Suprapubic skin (tissue), 4 donors: Measurements from ENCODE around the gene NR1H4. TPM values are rescaled to one million over a fixed set of nuclear protein-coding genes. Genes with fewer than 3 reads are reported as not detected.

Experiments
- DNase-seq, 2 donors: peaks; one replicate each; pipeline ENCODE4 v3.0.0-alpha.2; 2019; ENCODE audit warnings: low spot score in 2 of 2
- H3K27ac ChIP-seq: fragments of 200-600 bp; sonication (generic); one replicate; pipeline ENCODE4 v1.5.1; 2019
- H3K27me3 ChIP-seq: fragments of 200-600 bp; sonication (generic); one replicate; pipeline ENCODE4 v1.5.1; 2019
- H3K36me3 ChIP-seq: fragments of 200-600 bp; sonication (generic); one replicate; pipeline ENCODE4 v1.5.1; 2019
- H3K4me1 ChIP-seq: fragments of 200-600 bp; sonication (generic); one replicate; pipeline ENCODE4 v1.5.1; 2019
- H3K4me3 ChIP-seq: fragments of 200-600 bp; sonication (generic); one replicate; pipeline ENCODE4 v1.5.1; 2019; ENCODE audit warnings: mild to moderate bottlenecking
- H3K9me3 ChIP-seq: fragments of 200-600 bp; sonication (generic); one replicate; pipeline ENCODE4 v1.5.1; 2019
- EP300 ChIP-seq: sonication (generic); formaldehyde crosslinking; IDR thresholded peaks from one replicate; pipeline ENCODE4 v1.6.1; 2017; ENCODE audit warnings: antibody characterized with exemption
- POLR2A ChIP-seq, 2 donors: fragments of 450-650 bp; IDR thresholded peaks; one replicate each; pipeline ENCODE4 v1.6.1; 2017; ENCODE audit warnings: antibody characterized with exemption in 2 of 2, mild to moderate bottlenecking in 2 of 2, moderate library complexity in 2 of 2
- POLR2AphosphoS5 ChIP-seq, 3 donors: sonication (generic); formaldehyde crosslinking; IDR thresholded peaks; one replicate each; pipeline ENCODE4 v1.6.1; 2017; ENCODE audit warnings: antibody characterized with exemption in 3 of 3
- WGBS: methylation state at CpG from one replicate; pipeline ENCODE4 v1.1.5; 2018; 5-methylcytosine and 5-hydroxymethylcytosine counted together
- total RNA-seq, 4 donors: library from RNA; depleted of rRNA; stranded (reverse); fragments of >200 nt; gene quantifications; one replicate each; pipeline ENCODE4 v1.1.0, GENCODE V29; 2016
- TF ChIP-seq, protein P1 (sequence below), 2 donors: fragments of 200-600 bp in 1 of 2; fragments of 450-650 bp in 1 of 2; sonication (generic) in 1 of 2; IDR thresholded peaks; one replicate each; pipeline ENCODE4 v1.5.1; 2016 to 2019; ENCODE audit warnings: antibody characterized with exemption in 2 of 2, mild to moderate bottlenecking in 1 of 2, moderate library complexity in 1 of 2

Gene NR1H4
- total RNA-seq, 4 donors from 2014 or later: not detected

DNA sequence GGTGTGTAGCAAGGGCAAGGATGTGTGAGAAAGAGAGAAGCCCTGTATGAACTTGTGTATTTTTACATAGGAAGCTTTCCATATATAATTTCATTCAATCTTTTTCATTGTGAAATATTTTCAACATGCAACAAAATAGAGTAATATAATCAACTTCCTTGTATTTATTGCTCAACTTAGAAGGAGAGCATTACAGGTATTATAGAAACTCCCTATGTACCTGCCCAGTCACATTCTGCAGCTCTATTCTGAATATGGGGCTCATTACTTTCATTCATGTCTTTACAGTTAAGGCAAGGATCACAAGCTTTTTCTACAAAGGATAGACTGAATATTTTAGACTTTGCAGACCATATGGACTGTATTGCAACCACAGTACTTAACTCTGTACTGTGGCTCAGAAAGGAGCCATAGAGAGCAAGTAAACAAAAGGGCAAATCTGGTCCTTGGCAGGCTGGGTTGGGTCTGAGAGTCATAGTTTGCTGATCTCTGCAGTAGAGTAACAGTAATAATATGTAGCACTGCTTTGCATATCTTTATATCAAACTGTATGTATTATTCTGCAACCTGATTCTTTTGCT lies 11.3 kb downstream of the NR1H4 start:
- Histone ChIP-seq H3K27ac (no peak overlapping the region), H3K27me3 (no peaks in the 10 kb centered on the region), H3K36me3 (no peaks in the 10 kb centered on the region), H3K4me1 (no peaks in the 10 kb centered on the region), H3K9me3 (no peaks in the 10 kb centered on the region), H3K4me3 (no peak overlapping the region)
- DNase-seq: no peak
- TF ChIP-seq EP300: no peak
- TF ChIP-seq POLR2A (IDR thresholded peaks at IDR 0.05): no peak
- TF ChIP-seq, protein P1, sequence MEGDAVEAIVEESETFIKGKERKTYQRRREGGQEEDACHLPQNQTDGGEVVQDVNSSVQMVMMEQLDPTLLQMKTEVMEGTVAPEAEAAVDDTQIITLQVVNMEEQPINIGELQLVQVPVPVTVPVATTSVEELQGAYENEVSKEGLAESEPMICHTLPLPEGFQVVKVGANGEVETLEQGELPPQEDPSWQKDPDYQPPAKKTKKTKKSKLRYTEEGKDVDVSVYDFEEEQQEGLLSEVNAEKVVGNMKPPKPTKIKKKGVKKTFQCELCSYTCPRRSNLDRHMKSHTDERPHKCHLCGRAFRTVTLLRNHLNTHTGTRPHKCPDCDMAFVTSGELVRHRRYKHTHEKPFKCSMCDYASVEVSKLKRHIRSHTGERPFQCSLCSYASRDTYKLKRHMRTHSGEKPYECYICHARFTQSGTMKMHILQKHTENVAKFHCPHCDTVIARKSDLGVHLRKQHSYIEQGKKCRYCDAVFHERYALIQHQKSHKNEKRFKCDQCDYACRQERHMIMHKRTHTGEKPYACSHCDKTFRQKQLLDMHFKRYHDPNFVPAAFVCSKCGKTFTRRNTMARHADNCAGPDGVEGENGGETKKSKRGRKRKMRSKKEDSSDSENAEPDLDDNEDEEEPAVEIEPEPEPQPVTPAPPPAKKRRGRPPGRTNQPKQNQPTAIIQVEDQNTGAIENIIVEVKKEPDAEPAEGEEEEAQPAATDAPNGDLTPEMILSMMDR (IDR thresholded peaks at IDR 0.05): no peak
- no peak for TF ChIP-seq POLR2AphosphoS5 (IDR thresholded peaks at IDR 0.05)

DNA sequence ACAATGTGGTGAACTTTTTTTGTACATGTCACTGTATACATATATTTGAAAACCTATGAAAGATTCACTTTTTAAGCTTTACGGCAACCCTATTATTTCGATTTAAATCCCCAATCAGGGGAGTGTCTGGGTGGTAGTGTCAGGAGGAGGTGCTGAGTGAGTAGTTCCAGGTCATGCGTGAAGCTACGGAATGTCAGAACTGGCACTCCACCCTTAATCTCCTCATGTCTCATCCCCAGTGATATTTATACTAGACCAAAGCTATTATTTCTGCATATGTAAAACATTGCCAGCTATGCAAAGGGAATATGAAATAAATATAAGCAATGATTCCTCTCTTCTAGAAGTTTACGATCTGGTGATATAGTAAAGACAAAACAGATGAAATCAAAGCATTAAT lies 12.3 kb downstream of the NR1H4 start:
- Histone ChIP-seq H3K4me1 (no peaks in the 10 kb centered on the region), H3K9me3 (no peaks in the 10 kb centered on the region), H3K27ac (no peak overlapping the region), H3K36me3 (no peaks in the 10 kb centered on the region), H3K4me3 (no peak overlapping the region), H3K27me3 (no peaks in the 10 kb centered on the region)
- 76% methylated on average over 5 of the region's 5 CpGs for WGBS
- TF ChIP-seq POLR2A (IDR thresholded peaks at IDR 0.05) (no peak), POLR2AphosphoS5 (IDR thresholded peaks at IDR 0.05) (no peak), EP300 (no peak)
- TF ChIP-seq, protein P1 (IDR thresholded peaks at IDR 0.05): no peak
- no peak for DNase-seq

DNA sequence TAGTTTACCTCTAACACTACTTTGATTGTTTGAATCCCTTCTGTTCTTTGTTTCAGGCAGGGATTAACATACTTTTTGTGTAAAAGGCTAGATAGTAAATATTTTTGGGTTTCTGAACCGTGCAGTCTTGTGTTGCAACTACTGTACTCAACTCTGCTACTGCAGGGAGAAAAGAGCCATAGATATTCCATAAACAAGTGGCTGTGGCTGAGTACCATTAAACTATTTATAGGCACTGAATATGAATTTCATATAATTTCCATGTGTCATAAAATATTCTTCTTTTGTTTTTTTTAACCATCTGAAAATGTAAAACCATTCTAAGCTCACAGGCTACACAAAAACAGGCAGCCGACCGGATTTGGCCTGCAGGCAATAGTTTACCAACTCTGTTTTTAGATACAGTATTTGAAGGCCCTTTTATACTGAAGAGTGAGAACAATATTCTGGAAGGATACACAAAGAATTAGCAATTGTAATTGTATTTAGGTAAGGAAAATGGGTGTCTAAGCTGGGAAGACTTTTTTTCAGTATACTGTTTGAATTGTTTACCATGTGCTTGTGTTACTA lies 15.7 kb downstream of the NR1H4 start:
- no peak for TF ChIP-seq POLR2A (IDR thresholded peaks at IDR 0.05)
- TF ChIP-seq, protein P1 (IDR thresholded peaks at IDR 0.05): no peak
- TF ChIP-seq POLR2AphosphoS5 (IDR thresholded peaks at IDR 0.05): no peak
- Histone ChIP-seq H3K4me1 (no peaks in the 10 kb centered on the region), H3K27ac (no peak overlapping the region), H3K4me3 (no peak overlapping the region), H3K36me3 (no peaks in the 10 kb centered on the region), H3K27me3 (no peaks in the 10 kb centered on the region), H3K9me3 (no peaks in the 10 kb centered on the region)
- DNase-seq: no peak
- 36% methylated on average over 3 of the region's 3 CpGs for WGBS

DNA sequence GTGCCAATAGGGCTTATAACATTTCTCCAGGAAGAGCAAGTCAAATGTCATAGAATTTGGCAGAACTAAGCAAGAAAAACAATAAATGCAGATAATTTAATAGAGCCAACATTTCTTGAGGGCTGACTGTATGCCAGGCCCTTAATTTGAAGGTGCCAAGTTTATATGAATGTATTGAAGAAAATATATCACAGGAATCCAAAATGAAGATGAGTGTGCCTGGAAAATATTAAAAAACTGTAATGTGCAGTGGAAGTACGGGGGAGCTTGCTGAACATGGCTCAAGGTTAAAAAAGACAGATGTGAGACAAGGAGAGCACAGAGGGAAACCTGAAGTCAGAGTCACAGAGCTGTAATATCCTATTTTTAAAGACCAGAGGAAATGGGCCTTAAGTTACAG lies 16.4 kb downstream of the NR1H4 start:
- DNase-seq: no peak
- WGBS: 31% methylated on average over 1 of the region's 1 CpG
- no peaks in the 10 kb centered on the region for H3K27me3 ChIP-seq
- H3K9me3 ChIP-seq: no peaks in the 10 kb centered on the region
- H3K4me3 ChIP-seq: no peak overlapping the region
- H3K4me1 ChIP-seq: no peaks in the 10 kb centered on the region
- TF ChIP-seq EP300 (no peak), POLR2AphosphoS5 (IDR thresholded peaks at IDR 0.05) (no peak), POLR2A (IDR thresholded peaks at IDR 0.05) (no peak)
- TF ChIP-seq, protein P1 (IDR thresholded peaks at IDR 0.05): no peak
- H3K36me3 ChIP-seq: no peaks in the 10 kb centered on the region
- no peak overlapping the region for H3K27ac ChIP-seq

DNA sequence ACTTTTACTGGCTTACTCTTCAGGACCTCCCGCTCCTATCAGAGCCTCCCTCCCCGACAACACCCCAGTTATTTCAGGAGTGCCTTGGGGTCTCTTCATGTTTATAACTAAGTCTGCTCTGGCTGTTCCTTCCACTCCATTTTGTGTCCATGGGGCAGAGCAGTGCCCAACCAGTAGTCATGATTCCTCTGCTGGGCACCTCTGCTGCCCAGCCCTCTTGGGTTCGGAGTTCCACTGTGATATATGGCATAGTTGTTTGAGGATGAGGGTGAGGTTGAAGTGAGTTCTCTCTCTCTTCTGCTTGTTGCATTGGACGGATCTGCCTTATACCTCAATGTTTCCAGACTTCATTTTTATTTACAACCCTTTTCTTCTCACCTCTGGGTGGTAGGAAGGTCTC lies 17.4 kb downstream of the NR1H4 start:
- no peak for DNase-seq
- no peak overlapping the region for H3K27ac ChIP-seq
- no peak overlapping the region for H3K4me3 ChIP-seq
- WGBS: 77% methylated on average over 4 of the region's 4 CpGs
- no peaks in the 10 kb centered on the region for H3K4me1 ChIP-seq
- no peaks in the 10 kb centered on the region for H3K9me3 ChIP-seq
- H3K27me3 ChIP-seq: no peaks in the 10 kb centered on the region
- no peaks in the 10 kb centered on the region for H3K36me3 ChIP-seq
- no peak for TF ChIP-seq EP300
- TF ChIP-seq POLR2A (IDR thresholded peaks at IDR 0.05): no peak
- TF ChIP-seq, protein P1 (IDR thresholded peaks at IDR 0.05): no peak
- TF ChIP-seq POLR2AphosphoS5 (IDR thresholded peaks at IDR 0.05): no peak
